GM18858 (cell line): ENCODE results near the gene BOC.

Experiments used
- ATAC-seq: cut with Tn5 transposase; IDR thresholded peaks from one replicate; pipeline ENCODE4 v1.9.1; 2021; ENCODE audit not compliant: unreplicated experiment

The BOC gene

GRCh38 chr3:113193288-113193687 is 18.1 kb upstream of the BOC start:
- no peak for ATAC-seq

GRCh38 chr3:113193719-113194118 is 17.6 kb upstream of the BOC start:
- no peak for ATAC-seq

- ATAC-seq, result no peak
These were observed 16.4 kb upstream of the BOC start for GRCh38 chr3:113194823-113195401.

- no peak for ATAC-seq
These were observed 11.0 kb upstream of the BOC start for GRCh38 chr3:113200351-113200750.

GRCh38 chr3:113200946-113201345 is 10.4 kb upstream of the BOC start:
- no peak for ATAC-seq

GRCh38 chr3:113204371-113204770 is 7.0 kb upstream of the BOC start:
- ATAC-seq, result no peak

GRCh38 chr3:113205481-113205880 is 5.9 kb upstream of the BOC start:
- ATAC-seq, result no peak

- no peak for ATAC-seq
These were observed 590 bp upstream of the BOC start for GRCh38 chr3:113210604-113211329.

- no peak for ATAC-seq
These were observed 940 bp downstream of the BOC start for GRCh38 chr3:113212150-113212843.

GRCh38 chr3:113212844-113213375 is 1.6 kb downstream of the BOC start:
- ATAC-seq, result no peak

- ATAC-seq, result no peak
These were observed 2.7 kb downstream of the BOC start for GRCh38 chr3:113213896-113214587.

GRCh38 chr3:113214917-113215595 is 3.7 kb downstream of the BOC start:
- ATAC-seq, result no peak

GRCh38 chr3:113216393-113216792 is 5.0 kb downstream of the BOC start:
- no peak for ATAC-seq

GRCh38 chr3:113218011-113218680 is 6.8 kb downstream of the BOC start:
- ATAC-seq, result no peak

- ATAC-seq, result no peak
These were observed 7.3 kb downstream of the BOC start for GRCh38 chr3:113218681-113219045.

GRCh38 chr3:113219605-113220300 is 8.4 kb downstream of the BOC start:
- no peak for ATAC-seq

GRCh38 chr3:113220721-113221120 is 9.4 kb downstream of the BOC start:
- ATAC-seq, result no peak

GRCh38 chr3:113221721-113222257 is 10.4 kb downstream of the BOC start:
- no peak for ATAC-seq

- no peak for ATAC-seq
These were observed 11.2 kb downstream of the BOC start for GRCh38 chr3:113222451-113223086.
